HG03060 (cell line): ENCODE measurements around the gene RAP1GDS1.
A peak's percentile ranks its signal among the peaks of the same experiment; 100 is the strongest.

Experiments
- ATAC-seq: cut with Tn5 transposase; IDR thresholded peaks from one replicate; pipeline ENCODE4 v1.9.1; 2021; ENCODE audit warnings: low read depth, moderate number of reproducible peaks; ENCODE audit not compliant: unreplicated experiment

The RAP1GDS1 gene, protein sequence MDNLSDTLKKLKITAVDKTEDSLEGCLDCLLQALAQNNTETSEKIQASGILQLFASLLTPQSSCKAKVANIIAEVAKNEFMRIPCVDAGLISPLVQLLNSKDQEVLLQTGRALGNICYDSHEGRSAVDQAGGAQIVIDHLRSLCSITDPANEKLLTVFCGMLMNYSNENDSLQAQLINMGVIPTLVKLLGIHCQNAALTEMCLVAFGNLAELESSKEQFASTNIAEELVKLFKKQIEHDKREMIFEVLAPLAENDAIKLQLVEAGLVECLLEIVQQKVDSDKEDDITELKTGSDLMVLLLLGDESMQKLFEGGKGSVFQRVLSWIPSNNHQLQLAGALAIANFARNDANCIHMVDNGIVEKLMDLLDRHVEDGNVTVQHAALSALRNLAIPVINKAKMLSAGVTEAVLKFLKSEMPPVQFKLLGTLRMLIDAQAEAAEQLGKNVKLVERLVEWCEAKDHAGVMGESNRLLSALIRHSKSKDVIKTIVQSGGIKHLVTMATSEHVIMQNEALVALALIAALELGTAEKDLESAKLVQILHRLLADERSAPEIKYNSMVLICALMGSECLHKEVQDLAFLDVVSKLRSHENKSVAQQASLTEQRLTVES

DNA sequence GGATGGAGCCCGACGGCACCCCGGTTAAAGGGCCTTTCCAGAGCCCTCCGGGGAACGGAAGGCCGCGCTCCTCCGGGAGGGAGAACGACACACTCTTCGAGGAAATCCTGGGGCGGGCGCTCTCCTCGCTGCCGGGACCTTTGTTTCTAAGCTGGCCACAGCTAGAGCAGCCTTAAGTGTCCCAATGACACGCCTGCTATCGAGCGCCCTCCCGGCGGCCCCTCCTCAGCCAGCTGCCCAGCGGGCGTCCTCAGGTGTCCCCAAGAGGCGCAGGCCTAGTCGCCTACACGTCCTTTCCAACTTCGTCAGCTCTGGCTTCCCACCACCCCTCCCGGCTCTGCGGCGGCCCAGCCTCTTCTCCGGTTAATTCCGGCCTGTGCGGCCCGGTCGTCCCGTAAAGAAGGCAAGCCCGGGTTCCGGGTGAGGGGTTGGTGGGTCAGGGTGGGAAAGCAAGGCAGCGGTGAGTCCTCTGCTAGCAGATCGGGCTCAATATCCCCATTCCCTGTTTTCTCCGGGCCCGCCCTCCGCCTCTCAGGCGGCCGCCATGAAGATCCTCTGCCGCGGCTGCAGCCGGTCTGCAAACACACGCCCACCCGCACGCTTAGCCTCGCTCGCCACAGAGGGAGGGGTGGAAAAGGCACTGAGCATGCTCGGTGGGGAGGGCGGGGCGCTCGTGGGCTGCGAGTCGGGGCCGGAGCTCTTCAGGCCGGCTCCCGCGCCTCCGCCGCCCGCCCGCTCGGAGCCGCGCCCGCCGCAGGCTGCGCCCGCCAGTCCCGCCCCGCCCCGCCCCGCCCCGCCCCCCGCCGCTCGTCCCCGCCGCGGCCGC lies at the start of gene RAP1GDS1:
Gene RAP1GDS1 (plus strand): TSS at position 806 of the 826 bp plus-strand sequence. CDS start 182 bp downstream, outside the sequence.
- peak; percentile 68 for ATAC-seq

DNA sequence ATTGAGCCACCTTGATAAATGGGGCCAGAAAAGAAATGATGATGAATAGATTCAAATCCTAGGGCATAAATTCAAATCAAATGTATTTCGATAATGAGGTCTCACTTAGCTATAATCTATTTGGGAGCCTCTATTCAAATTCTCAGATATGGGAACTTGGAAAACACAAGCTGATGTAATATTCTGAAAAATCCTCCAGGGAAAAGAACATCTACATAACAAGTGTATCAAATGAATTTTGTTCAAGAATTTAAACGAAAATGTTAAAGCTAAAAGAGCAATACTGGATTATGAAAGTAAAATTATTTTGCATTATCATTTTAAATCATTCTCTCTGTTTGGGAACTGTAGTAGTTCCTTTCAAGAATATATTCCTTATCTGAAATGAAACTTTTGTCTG lies 38.9 kb upstream of the RAP1GDS1 start:
- ATAC-seq, result no peak

DNA sequence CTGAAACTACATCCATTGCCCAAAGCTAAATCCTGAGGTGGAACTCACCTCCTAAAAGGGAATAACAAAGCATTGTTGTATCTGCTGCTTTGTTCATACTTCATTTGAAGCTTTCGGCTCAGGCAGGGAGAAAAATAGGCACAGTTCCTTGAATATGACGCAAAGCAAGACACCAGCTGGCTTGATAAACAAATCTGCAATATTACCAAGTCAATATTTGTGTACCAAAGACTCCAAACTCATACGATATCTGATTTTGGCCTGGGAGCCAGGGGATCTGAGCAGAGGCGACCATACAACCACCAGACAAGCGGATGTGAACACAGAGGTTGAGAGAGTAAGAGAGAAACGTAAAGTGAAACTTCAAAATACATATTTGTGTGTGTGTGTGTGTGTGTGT lies 34.8 kb upstream of the RAP1GDS1 start:
- no peak for ATAC-seq

DNA sequence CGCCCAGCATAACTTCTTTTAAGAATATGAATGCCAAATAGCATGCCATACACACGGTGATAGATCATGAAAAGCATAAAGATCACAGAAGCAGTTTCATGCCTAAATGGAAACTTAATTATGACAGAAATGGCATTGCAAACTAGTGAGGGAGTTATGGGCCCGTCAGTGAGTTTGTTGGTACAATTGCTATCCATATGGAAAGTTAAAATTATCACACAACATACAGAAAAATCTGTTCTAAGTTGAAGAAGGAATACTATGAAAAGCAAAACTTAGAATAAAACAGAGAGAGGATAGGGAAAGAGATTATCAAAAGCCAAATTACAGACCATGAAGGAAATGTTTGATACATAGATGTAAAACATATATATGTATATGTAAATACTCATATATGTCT lies 30.2 kb upstream of the RAP1GDS1 start:
- ATAC-seq, result no peak

DNA sequence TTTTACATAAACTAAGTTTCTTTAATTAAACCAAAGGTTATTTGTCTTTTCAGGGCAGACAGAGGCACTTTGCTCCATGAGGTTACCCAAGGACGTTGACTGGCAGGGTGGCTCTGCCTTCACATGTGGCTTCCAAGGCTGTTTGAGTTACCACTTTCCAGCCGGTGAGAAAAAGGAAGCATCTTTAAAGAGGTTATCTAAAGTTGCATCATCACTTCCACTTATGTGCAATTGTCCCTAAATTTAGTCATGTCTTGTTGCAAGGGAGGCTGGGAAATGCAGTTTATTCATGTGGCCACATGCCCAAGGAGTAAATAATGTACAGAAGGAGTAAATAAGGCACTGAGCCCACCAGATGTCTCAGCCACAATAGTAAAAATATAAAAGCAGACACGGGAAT lies 29.0 kb upstream of the RAP1GDS1 start:
- ATAC-seq, result no peak

DNA sequence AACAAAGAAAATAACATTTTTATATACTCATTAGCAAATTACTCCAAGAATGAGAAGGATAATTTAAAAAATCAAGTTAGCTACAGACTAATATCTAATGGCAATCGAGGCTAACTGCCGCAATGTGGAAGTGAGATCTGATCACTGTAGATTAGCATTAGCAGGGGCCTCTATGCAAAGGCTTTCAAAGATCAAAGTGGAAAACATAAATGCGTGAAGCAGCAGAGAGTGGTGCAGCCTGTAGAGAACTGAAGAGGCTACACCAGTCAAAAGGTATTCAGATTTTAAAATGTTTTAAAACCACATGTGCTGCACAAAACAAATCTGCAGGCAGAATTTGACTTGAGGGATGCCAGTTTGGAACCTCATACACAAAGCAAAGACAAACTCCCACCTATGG lies 24.0 kb upstream of the RAP1GDS1 start:
- no peak for ATAC-seq

DNA sequence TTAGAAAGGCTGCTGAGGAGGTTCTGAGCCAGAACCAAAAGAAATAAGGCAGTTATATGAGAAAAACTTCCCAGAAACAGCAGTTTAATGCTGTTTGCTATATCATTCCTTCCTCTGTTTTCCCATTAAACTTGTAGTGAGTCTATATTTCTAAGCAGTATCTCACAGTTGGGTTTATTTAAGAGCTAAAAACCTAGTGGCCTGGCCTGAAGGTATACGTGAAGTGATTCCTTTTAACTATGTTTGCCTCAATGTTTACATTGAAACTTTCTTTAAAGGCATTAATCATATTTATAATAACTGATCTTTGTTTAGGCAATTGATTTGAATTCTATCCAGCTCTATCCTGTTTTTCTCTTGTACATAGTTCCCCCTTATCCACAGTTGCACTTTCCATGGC lies 19.1 kb upstream of the RAP1GDS1 start:
- ATAC-seq, result no peak

DNA sequence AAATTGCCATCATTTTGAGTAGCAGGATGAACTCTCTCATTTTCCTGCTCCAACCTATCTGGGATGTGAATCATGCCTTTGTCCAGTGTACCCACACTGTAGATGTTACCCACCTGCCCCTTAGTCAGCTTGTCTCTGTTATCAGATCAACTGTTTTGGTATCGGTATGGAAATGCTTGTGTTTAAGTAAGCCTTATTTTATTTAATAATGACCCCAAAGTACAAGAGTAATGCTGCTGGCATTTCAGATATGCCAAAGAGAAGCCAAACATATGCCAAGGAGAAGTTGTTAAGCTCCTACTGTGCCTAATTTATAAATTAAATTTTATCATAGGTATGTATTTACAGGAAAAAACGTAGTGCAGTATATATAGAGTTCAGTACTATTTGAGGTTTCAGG lies 18.6 kb upstream of the RAP1GDS1 start:
- no peak for ATAC-seq

DNA sequence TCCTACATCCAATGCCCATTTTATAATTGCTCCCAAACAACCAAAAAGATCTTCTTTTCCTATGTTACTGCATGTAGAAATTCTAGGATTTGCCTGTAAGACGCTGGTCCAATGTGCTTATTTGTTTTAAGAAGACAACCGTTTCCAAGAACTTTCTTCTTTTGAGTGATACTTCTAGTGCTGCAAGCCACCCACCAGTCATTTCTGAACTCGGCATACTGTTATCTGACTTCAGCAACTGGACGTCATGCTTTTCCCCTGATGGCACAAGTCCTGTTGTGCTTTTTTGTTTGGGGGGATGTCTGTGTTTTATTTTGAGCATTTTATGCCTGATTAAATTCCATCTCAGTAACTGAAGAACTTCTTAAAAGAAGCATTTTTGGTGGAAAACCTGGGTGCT lies 16.0 kb upstream of the RAP1GDS1 start:
- no peak for ATAC-seq

DNA sequence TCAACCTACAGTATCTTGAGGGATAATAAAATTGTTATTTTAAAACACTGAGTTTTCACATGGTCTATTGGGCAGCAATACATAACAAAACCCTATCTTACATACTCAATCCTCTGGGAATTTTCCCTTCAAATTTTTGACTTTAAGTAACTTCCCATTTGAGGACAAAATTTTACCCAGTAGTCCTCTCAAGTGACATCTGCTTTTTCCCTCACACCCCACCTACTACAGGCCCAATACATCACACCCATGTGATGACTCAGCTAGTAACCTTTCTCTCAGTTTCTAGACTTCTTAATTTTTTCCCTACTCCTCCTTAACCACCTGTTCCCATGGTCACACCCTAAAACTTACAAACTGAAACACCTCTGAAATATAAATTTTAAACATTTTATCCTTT lies 12.2 kb upstream of the RAP1GDS1 start:
- ATAC-seq, result no peak

DNA sequence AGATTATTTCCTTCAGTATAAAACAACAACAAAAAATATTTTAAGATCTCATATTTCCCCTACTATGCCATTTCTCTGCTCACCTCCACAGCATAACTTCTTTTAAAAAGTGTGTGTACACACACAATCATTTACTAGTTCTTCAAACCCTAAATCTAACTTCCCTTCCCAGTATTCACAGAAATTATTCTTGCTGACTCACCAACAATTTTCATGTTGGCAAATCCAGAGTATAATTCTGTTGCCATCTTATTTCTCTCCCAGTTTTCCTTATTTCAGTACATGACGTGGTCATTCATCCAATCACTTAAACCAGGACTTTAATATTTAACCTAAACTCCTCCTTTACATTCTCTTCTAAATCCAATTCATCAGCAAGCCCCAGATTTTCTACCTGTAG lies 11.4 kb upstream of the RAP1GDS1 start:
- ATAC-seq, result no peak

DNA sequence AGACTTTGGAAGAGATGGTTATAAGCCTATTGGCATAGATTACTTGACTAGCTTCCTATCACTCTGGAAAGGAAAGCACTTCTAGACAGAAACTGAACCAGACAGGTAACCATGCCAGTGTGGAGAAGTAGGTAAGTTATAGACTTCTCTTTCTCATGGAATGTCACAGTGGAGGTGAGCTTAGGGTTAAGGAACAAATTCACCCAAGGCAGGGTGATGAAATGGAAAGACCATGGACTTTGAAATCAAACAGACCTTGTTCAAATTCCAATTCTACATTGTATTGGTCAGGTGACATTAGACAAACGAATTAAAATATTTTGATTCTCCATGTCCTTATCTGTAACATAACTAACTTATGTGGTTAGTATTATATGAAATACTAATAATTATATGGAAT lies 7.7 kb upstream of the RAP1GDS1 start:
- ATAC-seq, result no peak

DNA sequence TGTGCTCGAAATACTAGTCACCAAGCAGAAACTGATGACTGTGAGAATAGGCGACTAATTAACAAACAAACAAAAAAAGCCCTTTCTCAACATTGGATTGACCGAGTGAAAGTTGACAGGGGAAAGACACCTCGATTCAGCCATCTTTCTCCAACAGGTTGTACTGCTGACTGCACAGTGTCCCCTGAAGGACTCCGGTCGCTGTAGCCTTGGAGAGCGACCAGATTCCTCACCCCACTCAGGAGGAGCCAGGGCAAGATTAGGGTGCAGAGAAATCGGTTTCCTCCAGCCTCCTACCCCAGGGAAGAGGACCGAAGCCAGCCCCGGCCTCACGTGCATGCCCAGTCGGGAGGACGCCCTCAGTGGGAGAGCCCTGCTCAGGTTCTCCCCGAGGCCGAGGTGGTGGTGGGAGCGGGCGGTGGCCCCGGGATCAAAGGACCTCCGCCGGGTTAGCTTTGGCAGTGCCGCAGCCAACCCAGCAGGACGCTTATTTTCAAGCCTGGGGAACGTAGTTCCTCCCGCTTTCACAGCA lies 1.1 kb upstream of the RAP1GDS1 start:
- ATAC-seq, result peak; percentile 9

DNA sequence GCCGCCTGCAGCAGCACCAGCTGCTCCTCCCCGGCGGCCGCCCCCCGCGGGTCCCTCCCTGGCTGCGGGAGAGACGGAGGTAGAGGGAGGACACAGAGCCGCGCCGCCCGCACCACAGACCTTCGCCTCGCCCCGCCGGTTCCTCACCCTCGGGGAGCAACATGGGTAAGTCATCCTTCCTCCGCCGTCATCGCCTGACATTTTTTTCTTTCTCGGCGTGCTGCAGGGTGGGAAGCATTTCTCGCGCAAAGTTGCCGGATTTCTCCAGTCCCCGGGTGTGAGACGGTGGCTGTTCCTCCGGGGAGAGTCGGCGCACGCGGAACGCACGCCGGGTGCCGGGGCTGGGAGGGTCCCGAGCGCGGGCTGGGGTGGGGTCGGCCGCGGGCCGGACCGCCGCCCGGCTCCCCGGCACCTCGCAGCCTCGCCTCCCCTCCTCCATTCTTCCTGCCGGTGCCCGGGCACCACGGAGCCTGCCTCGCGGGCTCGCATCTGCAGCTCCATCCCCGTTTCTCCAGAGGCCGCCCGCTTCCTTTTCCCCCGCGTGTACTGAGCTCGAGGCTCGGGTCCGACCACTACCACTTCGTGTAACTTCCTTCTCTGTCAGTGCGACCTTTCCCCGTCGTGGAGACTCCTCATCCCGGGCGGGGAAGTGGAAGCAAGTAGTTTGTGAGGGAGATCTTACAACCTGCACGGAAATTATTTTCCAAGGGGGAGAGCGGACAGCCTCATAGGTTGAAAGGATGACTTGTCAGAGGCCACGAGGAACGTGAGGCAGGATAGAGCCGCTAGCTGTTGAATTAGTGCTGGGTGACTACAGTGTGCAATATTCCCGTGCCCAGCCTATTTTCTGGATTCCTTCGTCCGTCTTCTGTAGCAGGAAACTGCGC lies 464 bp downstream of the RAP1GDS1 start:
- ATAC-seq, result no peak

DNA sequence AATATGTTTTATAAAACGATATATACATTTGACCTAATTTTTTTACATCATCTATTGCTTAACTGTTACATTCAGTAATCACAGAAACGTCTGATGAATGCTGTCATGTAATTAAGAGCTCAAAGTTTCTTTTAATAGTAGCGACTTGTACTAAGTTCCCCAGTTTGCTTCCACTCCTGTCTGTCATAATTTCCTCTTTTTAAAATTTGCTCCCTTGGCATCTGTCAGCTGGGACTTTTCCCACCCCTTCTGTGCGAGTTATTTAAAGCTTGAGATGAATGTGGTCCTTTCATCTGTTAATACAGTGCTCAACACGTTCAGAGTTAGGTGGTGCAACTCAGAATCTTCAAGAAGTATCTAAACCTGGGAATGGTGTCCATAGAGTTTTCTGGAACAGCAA lies 1.2 kb downstream of the RAP1GDS1 start:
- no peak for ATAC-seq

DNA sequence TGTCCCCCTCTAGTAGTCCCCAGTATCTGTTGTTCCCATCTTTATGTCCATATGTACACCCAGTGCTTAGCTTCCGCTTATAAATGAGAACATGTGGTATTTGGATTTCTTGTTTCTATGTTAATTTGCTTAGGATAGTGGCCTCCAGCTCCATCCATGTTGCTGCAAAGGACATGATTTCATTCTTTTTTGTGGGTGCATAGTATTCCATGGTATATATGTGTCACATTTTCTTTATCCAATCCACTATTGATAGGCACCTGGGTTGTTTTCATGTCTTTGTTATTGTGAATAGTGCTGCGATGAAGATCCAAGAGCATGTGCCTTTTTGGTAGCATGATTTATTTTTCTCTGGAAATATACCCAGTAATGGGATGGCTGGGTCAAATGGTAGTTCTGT lies 6.3 kb downstream of the RAP1GDS1 start:
- ATAC-seq, result no peak

DNA sequence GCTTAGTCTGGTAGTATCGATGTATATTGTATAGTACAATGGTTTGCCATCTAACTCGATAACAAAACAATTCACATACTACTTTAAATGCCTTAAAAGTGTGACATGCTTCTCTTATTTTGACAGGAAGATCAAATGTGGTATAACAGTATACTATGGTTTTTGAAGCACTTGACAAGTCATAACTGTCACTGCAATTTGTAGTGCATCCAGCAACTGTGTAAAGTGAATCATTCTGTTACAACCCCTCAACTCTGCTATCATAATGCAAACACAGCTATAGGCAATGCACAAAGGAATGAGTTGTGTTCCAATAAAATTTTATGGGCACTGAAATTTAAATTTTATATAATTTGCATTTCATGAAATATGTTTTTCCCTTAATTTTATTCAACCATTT lies 14.0 kb downstream of the RAP1GDS1 start:
- ATAC-seq, result no peak

DNA sequence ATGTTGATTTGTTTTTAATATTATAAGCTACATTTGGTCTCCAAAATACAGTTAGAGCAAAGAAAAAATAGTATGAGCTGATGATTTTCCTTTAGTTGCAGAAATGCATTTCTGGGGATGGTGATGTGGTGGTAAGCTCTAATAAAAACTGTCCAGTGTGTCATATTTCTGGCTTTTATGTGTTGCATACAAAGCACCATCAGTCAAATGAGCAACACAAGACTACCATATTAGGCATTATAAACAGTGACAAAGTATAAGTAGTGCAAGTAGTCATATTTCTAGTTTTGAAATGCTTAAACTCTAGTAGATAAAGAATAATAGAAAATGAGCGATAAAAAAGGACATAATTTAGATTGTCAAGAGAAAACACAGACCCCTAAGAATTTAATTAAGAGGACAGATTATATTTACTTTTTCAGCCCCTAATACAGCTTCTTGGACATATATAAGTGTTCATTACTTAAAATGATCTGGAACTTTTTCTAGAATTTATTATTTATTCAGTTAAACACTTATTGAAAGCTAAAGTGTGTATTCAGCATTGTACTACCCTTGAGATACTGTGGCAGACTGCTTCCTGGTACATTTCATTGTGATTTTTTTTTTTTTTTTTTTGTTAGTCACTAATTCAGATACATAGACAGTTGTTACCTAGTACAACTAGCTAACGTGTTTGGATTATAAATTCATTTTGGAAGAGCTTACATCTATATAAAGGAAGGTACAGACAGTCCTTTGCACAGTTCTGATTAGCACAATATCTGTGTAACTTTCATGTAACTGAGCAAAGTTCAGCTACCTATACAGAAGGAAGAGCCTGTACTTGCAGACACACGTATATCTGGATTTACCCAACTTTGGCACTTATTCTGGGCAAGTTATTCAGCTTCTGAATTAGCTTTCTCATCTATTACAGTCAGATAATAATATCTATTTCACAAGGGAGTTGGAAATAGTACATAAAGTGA lies 22.3 kb downstream of the RAP1GDS1 start:
- no peak for ATAC-seq

DNA sequence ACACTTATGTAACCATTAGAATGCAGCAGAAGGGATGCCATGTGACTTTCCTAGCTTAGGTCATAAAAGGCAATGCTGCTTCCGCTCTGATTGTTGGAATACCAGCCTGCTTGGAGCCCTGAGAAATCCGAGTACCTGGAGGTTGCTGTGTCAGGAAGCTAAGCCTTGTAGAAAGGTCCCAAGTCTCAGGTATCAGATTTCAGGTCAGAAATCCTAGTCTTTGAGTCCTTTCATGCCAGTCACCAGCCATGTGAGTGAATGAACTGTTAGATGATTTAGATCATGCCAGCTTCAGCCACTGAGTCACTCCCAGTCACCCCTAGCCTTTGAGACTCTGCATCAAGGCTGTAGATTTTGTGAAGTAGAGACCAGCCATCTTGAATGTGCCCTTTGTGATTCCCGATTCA lies 23.5 kb downstream of the RAP1GDS1 start:
- ATAC-seq, result no peak
